Immature natural killer cell (primary cell): ENCODE measurements around the gene TMPRSS3. TPM values are rescaled to one million over a fixed set of nuclear protein-coding genes. Genes with fewer than 3 reads are reported as not detected.

Experiments
- DNase-seq, 3 donors: peaks; one replicate each; pipeline ENCODE4 v3.0.0; 2022; ENCODE audit warnings: mixed read lengths in 1 of 3
- H3K27ac Mint-ChIP-seq, 6 donors: one replicate each; pipeline ENCODE4 v1.8.0; 2020; ENCODE audit warnings: mixed read lengths in 6 of 6, mild to moderate bottlenecking in 5 of 6, inconsistent platforms in 4 of 6, moderate library complexity in 3 of 6
- H3K27me3 Mint-ChIP-seq, 3 donors: one replicate each; pipeline ENCODE4 v1.8.0; 2020 to 2021; ENCODE audit warnings: low read depth in 3 of 3, mild to moderate bottlenecking in 3 of 3, mixed read lengths in 3 of 3, moderate library complexity in 3 of 3, inconsistent platforms in 1 of 3
- H3K36me3 Mint-ChIP-seq, 3 donors: one replicate each; pipeline ENCODE4 v1.8.0; 2020; ENCODE audit warnings: mixed read lengths in 3 of 3, inconsistent platforms in 2 of 3, mild to moderate bottlenecking in 2 of 3
- H3K4me1 Mint-ChIP-seq, 2 donors: one replicate each; pipeline ENCODE4 v1.8.0; 2020; ENCODE audit warnings: inconsistent platforms in 2 of 2, mild to moderate bottlenecking in 2 of 2, mixed read lengths in 2 of 2, moderate library complexity in 1 of 2
- H3K4me3 Mint-ChIP-seq, 5 donors: one replicate each; pipeline ENCODE4 v1.8.0; 2020; ENCODE audit warnings: mild to moderate bottlenecking in 5 of 5, mixed read lengths in 5 of 5, inconsistent platforms in 3 of 5, moderate library complexity in 3 of 5
- H3K9me3 Mint-ChIP-seq, 6 donors: one replicate each; pipeline ENCODE4 v1.8.0; 2020; ENCODE audit warnings: mild to moderate bottlenecking in 6 of 6, mixed read lengths in 6 of 6, inconsistent platforms in 4 of 6, moderate library complexity in 3 of 6
- polyA plus RNA-seq, 3 donors: library from polyadenylated mRNA; unstranded; fragments of 300-500 nt; fragmentation: Illumina TruSeq; gene quantifications; one replicate each; pipeline ENCODE4 v1.2.3, GENCODE V29; 2021

The TMPRSS3 gene
- polyA plus RNA-seq, 3 donors from 2014 or later, result 0.30 TPM; not detected in 2

DNA sequence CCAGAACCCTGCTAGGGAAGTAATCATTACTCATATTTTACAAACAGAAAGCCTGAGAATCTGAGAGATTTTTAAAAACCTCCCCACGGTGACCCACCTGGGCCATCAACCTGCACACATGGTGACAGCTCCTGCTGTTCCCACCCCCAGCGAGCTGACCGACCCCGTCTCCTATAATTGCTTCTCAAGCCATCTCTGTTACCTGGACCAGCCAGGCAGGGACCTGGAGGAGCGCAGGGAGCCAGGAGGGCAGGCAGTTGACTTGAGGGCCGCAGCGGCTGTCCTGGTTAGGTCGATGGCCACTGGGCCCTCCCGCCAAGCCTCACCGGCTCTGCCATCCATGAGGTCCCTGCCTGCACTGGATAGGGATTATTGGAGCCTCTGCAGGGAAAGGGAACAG, 52.8 kb downstream of the TMPRSS3 start:
- peaks cover 0 to under 1% of the 10 kb centered on the region in 2 donors for H3K4me1 Mint-ChIP-seq
- H3K27me3 Mint-ChIP-seq, result peaks cover 0 to 6% (median 4%) of the 10 kb centered on the region in 3 donors
- DNase-seq, result no peak
- H3K4me3 Mint-ChIP-seq, result no peak overlapping the region
- no peak overlapping the region for H3K27ac Mint-ChIP-seq
- H3K36me3 Mint-ChIP-seq, result no peaks in the 10 kb centered on the region
- H3K9me3 Mint-ChIP-seq, result no peaks in the 10 kb centered on the region

DNA sequence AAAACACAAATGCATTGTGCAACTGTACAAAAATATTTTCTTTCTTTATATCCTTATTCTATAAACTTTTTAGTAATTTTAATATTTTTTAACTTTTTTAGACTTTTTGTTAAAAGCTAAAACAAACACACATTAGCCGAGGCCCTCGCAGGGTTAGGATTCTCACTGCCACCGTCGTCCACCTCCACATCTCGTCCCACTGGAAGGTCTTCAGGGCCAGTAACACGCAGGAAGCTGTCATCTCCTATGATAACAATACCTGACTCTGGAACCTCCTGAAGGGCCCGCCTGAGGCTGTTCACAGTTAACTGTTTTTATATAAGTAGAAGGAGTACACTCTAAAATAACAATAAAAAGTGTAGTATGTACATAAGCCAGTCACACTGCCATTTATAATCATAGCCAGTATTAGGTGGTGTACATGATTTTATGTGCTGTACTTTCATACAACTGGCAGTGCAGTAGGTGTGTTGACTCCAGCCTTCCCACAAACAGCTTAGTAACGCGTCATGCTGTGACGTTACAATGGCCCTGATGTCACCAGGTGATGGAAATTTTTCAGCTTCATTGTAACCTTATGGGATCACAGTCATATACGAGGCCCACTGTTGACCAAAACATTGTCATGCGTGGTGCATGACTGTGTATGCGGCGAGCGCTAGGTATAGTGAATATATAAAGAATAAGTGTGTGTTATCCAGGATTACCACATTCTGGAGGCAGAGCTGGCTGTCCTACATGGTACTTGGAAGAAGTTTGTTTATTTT, 53.9 kb downstream of the TMPRSS3 start:
- H3K4me3 Mint-ChIP-seq, result no peak overlapping the region
- H3K36me3 Mint-ChIP-seq, result no peaks in the 10 kb centered on the region
- peaks cover 4 to 7% of the 10 kb centered on the region in 2 donors for H3K4me1 Mint-ChIP-seq
- no peaks in the 10 kb centered on the region for H3K9me3 Mint-ChIP-seq
- peaks cover 4 to 12% (median 4%) of the 10 kb centered on the region in 3 donors for H3K27me3 Mint-ChIP-seq
- H3K27ac Mint-ChIP-seq, result no peak overlapping the region
- no peak for DNase-seq

DNA sequence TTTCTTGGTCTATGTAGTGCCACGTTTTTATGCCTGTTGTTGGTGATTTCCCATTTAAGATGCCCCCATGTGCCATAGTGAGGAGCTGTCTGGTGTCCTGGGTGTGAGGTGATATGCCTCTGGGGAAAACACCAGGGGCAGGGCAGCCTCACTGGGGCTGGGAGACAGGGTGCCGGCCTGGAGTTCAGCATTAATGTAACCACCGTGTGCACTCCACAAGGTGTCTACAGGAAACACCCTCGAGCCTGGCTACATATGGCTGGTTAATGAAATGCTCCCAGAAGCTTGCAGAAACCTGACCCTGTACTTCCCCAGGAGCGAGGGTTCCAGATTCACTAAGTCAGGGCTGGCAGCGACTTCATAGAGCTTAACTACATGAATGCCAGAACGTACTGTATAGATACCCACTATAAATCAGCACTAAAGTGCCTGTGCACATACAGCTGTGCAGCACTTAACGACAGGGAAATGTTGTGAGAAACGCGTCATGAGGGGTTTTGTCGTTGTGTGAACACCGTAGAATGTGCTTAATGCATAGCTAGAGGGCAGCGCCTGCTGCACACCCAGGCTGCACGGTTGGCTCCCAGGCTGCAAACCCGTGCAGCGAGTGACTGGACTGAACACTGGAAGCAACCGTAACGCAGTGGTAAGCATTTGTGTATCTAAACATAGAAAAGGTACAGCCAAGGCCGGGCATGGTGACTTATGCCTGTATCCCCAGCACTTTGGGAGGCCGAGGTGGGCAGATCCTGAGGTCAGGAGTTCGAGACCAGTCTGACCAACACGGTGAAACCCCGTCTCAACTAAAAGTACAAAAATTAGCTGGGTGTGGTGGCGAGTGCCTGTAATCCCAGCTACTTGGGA, 55.4 kb downstream of the TMPRSS3 start:
- no peak overlapping the region for H3K4me3 Mint-ChIP-seq
- H3K27me3 Mint-ChIP-seq, result peaks cover 4 to 12% (median 6%) of the 10 kb centered on the region in 3 donors
- H3K36me3 Mint-ChIP-seq, result no peaks in the 10 kb centered on the region
- DNase-seq, result no peak
- no peak overlapping the region for H3K27ac Mint-ChIP-seq
- H3K4me1 Mint-ChIP-seq, result peaks cover 4 to 7% of the 10 kb centered on the region in 2 donors
- H3K9me3 Mint-ChIP-seq, result no peaks in the 10 kb centered on the region

DNA sequence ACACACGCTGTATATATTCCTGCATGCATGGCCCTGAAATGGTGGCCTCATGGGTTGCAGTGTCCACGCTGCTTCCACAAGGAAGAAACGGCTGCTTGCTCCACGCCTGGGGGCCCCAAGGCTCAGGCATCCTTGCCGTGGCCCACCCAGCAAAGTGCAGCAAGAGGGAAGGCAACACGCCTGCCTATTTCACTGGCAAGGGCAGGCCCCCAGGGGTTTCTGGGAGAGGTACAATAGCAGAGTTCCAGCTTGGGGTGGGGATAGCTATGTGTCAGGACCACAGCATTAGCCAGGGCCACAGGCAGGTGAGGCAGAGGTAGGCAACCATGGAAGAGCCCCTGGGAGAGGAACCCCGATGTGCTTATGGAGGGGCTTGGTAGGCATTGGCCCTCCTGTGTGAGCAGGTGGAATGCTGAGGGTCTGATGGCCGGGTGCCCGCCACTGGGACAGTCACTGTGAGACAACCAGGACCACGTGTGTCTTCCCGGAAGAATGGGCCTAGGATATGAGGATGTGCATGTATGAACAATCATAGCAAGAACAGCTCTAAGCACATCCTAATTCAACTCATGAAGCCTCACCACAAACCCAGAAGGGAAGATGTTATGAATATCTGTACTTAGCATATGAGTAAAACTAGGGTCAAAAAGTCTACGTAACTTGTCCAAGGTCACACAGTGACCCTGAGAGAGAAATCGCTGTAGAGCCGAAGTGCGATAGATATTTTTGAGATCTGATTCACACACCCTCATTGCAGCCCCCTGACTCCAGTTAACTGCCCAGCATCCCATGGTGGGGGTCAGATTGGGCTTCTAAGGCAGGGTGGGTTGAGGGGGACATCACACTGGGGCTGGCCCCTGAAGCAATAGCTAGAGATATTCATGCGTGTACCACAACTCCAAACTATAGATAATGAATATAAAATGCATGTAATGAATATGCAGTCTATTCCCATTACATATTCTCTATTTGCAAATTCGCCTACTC, 56.8 kb downstream of the TMPRSS3 start:
- Mint-ChIP-seq H3K9me3 (no peaks in the 10 kb centered on the region), H3K27me3 (peaks cover 4 to 10% (median 6%) of the 10 kb centered on the region in 3 donors), H3K36me3 (no peaks in the 10 kb centered on the region), H3K4me1 (peaks cover 4 to 7% of the 10 kb centered on the region in 2 donors), H3K4me3 (no peak overlapping the region), H3K27ac (no peak overlapping the region)
- DNase-seq, result no peak

DNA sequence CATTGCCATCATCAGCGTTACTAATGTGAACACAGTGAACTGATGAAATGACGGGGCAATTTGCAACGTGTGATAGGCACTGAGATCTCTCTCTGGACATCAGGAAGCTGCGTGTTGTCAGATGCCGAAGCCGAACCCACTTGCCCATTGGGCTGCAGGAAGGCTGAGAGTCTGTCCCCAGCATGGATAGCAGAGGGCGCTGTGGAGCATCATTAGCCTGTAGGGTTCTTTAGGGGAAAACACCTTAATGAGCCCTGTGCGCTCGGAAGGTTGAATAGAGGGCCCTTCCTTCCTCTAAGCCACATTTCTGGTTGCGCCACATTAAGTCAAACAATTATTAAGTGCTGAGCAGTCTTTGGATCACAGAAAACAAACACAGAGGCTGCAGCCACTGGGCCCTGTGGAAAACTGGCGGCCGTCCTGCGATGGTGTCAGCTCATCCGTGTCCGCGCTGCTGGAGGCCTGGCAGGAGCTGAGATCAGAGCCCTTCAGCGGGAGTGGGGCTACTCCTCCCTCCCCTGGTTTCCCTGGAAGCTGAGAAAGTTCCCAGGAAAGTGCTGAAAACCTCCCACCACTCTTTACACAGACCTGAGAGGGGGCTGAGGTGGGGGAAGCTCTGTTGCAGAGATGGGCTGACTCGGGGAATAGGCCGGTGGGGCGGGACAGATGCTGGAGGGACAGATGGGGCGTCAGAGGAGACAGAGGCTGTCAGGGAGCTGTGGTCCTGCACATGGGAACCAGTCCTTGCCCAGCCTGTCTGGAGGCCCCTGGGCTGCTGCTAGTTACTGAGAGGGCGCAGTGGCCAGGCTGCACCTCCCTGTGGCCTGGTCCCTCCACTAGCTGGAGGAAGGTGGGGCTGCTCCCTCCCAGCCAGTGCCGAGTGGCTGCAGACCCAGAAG, 57.8 kb downstream of the TMPRSS3 start:
- H3K27me3 Mint-ChIP-seq, result peaks cover 6 to 9% (median 6%) of the 10 kb centered on the region in 3 donors
- peak overlapping the region in 1 of 5 donors; percentile 27 for H3K4me3 Mint-ChIP-seq
- no peak overlapping the region for H3K27ac Mint-ChIP-seq
- peak; percentile 52 to 67 (median 57) for DNase-seq
- no peaks in the 10 kb centered on the region for H3K9me3 Mint-ChIP-seq
- peaks cover 4 to 7% of the 10 kb centered on the region in 2 donors for H3K4me1 Mint-ChIP-seq
- H3K36me3 Mint-ChIP-seq, result no peaks in the 10 kb centered on the region

DNA sequence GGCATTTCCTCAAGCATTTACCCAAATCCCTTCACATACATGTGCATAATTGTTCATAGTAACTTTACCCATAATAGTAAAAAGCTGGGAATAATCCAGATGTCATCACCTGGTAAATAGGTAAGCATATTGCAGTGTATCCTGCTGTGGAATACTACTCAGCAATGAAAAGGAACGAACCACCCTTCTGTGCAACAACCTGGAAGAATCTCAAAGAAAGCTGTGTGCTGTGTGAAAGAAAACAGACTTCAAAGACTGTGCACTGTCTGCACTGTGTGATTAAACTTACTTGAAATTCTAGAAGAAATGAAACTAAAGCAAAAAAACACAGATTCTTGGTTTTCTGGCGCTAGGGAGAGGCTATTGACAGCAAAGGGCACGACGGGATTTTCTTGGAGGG, 58.6 kb downstream of the TMPRSS3 start:
- no peak for DNase-seq
- H3K27me3 Mint-ChIP-seq, result peaks cover 6 to 9% (median 7%) of the 10 kb centered on the region in 3 donors
- no peak overlapping the region for H3K27ac Mint-ChIP-seq
- no peak overlapping the region for H3K4me3 Mint-ChIP-seq
- peaks cover 0 to 4% (median under 1%) of the 10 kb centered on the region in 3 donors for H3K36me3 Mint-ChIP-seq
- H3K4me1 Mint-ChIP-seq, result peaks cover 4 to 7% of the 10 kb centered on the region in 2 donors
- peaks cover 0 to 4% (median under 1%) of the 10 kb centered on the region in 6 donors for H3K9me3 Mint-ChIP-seq

DNA sequence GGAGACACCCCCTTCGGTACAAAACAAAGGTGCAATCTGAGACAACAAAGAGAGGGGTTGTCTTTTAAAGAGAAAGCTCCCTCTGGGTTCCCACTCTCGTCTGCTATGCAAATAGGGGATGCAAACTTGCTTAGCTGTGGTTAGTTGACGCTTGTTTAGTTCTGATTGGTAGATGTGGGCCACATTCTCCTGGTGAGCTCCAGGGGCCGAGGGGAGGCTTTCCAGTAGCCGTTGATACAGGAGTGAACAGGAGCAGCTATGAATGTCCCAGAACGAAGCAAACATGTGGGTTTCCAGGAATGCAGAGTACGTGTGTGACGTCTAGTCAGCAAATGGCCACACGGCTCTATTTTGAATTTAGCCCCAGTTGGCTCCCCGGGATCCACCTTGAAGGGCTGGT, 59.8 kb downstream of the TMPRSS3 start:
- DNase-seq, result no peak
- H3K4me1 Mint-ChIP-seq, result peaks cover 4 to 7% of the 10 kb centered on the region in 2 donors

DNA sequence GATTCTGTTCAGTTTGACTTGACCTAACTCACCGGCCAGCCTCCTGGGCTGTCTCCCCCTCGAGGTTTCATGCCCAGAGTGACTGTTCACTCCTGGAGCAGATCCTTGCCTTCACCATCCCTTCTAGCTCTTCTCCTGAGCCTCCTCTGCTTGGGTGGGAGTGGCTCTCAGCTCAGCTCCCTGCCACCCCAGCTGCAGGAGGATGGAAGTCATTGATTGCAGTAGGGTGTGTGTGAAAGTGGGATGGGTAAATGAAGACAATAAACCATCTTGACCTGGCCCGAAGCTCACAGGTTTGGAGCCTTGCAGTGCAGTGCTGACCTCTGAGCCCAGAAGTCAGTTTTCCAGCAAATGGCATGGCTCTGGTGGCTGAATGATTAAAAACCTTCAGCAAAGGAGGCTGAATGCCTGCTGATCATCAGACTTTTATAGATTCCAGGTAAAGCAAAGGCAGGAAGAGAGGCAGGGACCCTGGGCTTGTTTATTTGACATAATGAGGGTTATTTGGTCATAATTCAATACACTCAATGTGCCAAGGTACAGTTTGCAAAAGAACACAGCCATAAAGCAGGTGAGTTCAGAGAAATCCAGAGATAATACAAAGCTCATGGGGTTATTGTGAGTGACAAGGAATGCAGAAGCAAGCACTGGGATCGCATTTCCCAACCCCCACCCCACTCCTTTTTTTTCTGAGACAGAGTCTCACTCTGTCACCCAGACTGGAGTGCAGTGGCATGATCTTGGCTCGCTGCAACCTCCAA, 63.1 kb downstream of the TMPRSS3 start:
- H3K36me3 Mint-ChIP-seq, result peaks cover 4 to 7% (median 7%) of the 10 kb centered on the region in 3 donors
- no peak overlapping the region for H3K4me3 Mint-ChIP-seq
- peaks cover 5 to 11% (median 8%) of the 10 kb centered on the region in 3 donors for H3K27me3 Mint-ChIP-seq
- no peak overlapping the region for H3K27ac Mint-ChIP-seq
- peaks cover 5 to 18% (median 13%) of the 10 kb centered on the region in 6 donors for H3K9me3 Mint-ChIP-seq
- no peak for DNase-seq
- peaks cover 1 to 3% of the 10 kb centered on the region in 2 donors for H3K4me1 Mint-ChIP-seq

More for the DNA sequence above, 59.8 kb downstream of the TMPRSS3 start:
- no peak overlapping the region for H3K4me3 Mint-ChIP-seq
- peaks cover 6 to 10% (median 9%) of the 10 kb centered on the region in 3 donors for H3K27me3 Mint-ChIP-seq
- H3K27ac Mint-ChIP-seq, result no peak overlapping the region
- peaks cover 5 to 16% (median 12%) of the 10 kb centered on the region in 6 donors for H3K9me3 Mint-ChIP-seq
- peaks cover 4 to 7% (median 7%) of the 10 kb centered on the region in 3 donors for H3K36me3 Mint-ChIP-seq

DNA sequence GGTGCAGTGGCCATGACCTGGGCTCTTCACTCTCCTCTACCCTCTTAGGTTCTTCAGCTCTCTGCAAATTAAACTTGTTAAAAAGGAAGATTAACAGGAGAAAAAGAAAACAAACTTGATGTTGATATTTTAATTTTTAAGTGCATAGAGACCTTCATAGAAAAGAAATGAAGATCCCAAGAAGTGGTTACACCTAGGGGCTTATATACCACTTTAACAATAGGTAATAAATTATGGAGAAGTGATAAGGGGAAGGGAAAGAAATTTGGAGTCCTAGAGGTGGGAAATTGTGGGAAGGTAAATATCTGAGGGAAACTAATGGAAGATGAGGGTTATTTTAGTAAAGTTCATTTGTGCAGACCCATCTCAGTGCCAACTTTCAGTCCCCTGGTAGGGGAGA, 64.2 kb downstream of the TMPRSS3 start:
- Mint-ChIP-seq H3K9me3 (peaks cover 5 to 18% (median 13%) of the 10 kb centered on the region in 6 donors), H3K4me3 (no peak overlapping the region), H3K36me3 (peaks cover 4 to 7% (median 7%) of the 10 kb centered on the region in 3 donors), H3K27ac (no peak overlapping the region), H3K27me3 (peaks cover 0 to 9% (median 5%) of the 10 kb centered on the region in 3 donors), H3K4me1 (no peaks in the 10 kb centered on the region)
- DNase-seq, result no peak

DNA sequence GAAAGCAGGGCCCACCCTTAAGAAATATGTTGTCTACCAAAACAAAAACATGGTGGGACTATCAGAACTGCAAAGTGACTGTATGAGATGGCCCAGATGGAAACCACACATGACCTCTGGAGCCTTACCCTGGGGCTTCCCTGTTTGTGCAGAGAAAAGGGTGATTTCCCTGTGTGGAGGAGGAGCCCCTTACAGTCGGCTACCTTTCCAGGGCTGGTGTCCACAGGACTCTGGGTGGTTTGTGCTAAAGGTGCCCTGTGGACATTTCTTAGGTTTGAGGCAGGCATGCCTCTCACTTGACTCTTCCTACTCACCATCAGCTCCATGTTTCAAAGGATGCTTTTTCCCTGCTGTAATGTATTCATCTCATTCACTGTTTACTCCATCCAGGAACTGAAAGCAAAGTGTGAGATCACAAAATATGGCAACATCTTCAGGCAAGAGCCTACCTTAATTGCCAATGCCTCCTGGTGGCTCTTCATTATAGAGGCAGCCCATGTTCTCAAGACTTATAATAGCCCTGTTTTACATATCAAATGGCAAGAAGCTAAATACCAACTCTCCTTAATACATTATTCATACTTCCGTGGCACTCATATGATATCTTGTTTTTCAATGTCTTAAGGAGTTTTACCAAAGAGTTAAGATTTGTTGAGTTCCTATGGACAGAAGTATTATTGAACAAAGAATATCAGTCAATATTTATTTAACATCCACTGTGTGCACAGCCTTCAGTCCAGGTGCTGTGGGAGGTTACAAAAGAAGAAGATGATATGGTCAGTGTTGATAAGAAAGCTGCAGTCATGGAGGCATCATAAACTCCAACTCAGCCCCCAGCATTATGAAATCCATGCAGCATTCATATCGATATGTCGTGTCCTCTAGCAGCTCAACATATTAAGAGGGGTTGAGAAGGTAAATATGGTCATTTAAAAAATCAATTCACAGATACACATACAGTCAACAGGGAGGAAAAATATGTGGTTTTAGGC, 65.2 kb downstream of the TMPRSS3 start:
- Mint-ChIP-seq H3K36me3 (peaks cover 4 to 7% (median 7%) of the 10 kb centered on the region in 3 donors), H3K27me3 (peaks cover 2 to 9% (median 7%) of the 10 kb centered on the region in 3 donors), H3K27ac (no peak overlapping the region)

DNA sequence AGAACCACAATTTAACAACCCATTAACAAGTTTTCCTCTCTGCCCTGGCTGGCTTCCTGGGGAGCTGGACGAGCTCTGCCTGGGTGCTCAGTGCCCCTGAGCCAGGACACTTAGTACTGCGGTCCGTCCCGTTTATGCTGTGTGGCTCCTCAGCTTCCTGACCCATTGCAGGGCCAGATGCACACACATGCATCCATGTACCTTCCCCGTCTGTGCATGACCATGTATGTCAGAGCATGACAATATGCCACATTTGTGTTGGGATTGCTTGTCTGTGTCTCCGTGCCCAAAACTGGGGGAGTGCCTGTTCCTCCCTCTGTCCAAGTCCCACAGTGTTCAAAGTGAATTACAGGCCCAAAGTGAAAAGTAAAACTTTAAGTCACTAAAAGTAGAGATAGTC, 71.0 kb downstream of the TMPRSS3 start:
- DNase-seq, result no peak
- H3K4me1 Mint-ChIP-seq, result peaks cover 0 to 4% of the 10 kb centered on the region in 2 donors

More for the DNA sequence above, 65.2 kb downstream of the TMPRSS3 start:
- H3K4me1 Mint-ChIP-seq, result no peaks in the 10 kb centered on the region
- H3K4me3 Mint-ChIP-seq, result no peak overlapping the region
- peaks cover 5 to 18% (median 13%) of the 10 kb centered on the region in 6 donors for H3K9me3 Mint-ChIP-seq
- DNase-seq, result no peak

More for the DNA sequence above, 71.0 kb downstream of the TMPRSS3 start:
- H3K4me3 Mint-ChIP-seq, result no peak overlapping the region
- no peaks in the 10 kb centered on the region for H3K9me3 Mint-ChIP-seq
- H3K27ac Mint-ChIP-seq, result no peak overlapping the region
- peaks cover 2 to 12% (median 5%) of the 10 kb centered on the region in 3 donors for H3K27me3 Mint-ChIP-seq
- no peaks in the 10 kb centered on the region for H3K36me3 Mint-ChIP-seq
